Measurements from ENCODE around the gene SYPL1.
A peak's percentile ranks its signal among the peaks of the same experiment; 100 is the strongest.

The SYPL1 gene

DNA sequence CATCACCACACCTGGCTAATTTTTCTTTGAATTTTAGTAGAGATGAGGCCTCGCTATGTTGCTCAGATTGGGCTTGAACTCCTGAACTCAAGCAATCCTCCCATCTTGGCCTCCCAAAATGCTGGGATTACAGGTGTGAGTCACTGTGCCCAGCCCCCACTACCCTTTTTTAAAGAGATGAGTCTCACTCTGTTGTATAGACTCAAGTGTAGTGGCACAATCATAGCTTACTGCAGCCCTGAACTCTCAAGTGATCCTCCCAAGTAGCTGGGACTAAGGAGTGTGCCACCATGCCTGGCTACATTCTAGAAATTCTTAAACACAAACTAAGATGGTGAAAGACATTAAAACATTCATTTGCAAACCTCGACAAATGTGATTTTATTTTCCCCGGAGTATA lies 12.6 kb downstream of the SYPL1 start:
- Histone ChIP-seq H3K27ac (no peak overlapping the region), H3K9ac (no peak overlapping the region), H3K27me3 (no peaks in the 10 kb centered on the region), H3K4me1 (peaks cover 42% of the 10 kb centered on the region), H3K4me2 (no peak overlapping the region), H4K20me1 (peaks cover 58% of the 10 kb centered on the region), H3K36me3 (peaks cover 24% of the 10 kb centered on the region), H3K4me3 (no peak overlapping the region), H3K9me3 (no peaks in the 10 kb centered on the region)
- TF ChIP-seq Cebpa-rat (IDR thresholded peaks at IDR 0.05) = no peak

DNA sequence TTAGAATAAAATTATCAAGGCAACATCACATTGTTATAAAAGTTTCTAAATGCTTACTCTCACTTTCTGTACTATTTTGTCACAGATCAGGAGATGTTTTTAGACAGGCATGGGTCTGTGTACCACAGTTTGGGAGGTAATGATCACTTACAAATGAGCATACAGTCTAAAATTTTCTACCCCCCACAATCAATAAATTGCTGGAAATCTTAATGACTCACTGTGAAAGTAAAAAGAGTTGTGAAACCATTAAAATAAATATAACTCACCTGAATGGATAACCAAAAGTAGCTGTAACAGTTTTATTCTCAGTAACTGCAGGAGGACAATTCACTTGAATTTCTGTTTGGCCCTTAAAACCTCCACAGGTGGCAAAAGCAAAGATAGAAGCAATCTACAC lies 13.2 kb downstream of the SYPL1 start:
- Histone ChIP-seq H3K27ac (no peak overlapping the region), H3K27me3 (no peaks in the 10 kb centered on the region), H3K9me3 (no peaks in the 10 kb centered on the region), H4K20me1 (peaks cover 53% of the 10 kb centered on the region), H3K4me2 (no peak overlapping the region), H3K9ac (no peak overlapping the region), H3K36me3 (peaks cover 24% of the 10 kb centered on the region), H3K4me3 (no peak overlapping the region), H3K4me1 (peaks cover 37% of the 10 kb centered on the region)
- no peak for TF ChIP-seq Cebpa-rat (IDR thresholded peaks at IDR 0.05)

DNA sequence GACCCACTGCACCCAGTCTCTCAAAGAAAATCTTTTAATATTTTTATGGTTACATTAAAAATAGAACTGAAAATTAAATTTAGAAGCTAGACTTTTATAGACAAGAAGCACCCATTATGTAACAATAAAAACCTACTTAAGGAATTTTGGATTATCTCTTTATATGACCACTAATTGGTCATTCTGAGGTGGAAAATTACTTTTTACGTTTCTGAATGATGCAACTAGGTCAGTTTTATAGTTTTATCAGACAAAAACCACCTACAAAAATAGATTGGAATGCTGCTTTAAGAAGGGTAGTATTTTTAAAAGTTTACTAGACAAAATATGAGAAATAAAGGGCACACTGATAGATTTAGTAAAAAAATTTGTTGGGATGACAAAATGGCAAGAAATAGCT lies 16.5 kb downstream of the SYPL1 start:
- H3K27ac ChIP-seq = no peak overlapping the region
- H3K4me3 ChIP-seq = no peak overlapping the region
- H3K36me3 ChIP-seq = peaks cover 44% of the 10 kb centered on the region
- H3K4me2 ChIP-seq = no peak overlapping the region
- H3K27me3 ChIP-seq = no peaks in the 10 kb centered on the region
- no peaks in the 10 kb centered on the region for H3K9me3 ChIP-seq
- H4K20me1 ChIP-seq = peaks cover 21% of the 10 kb centered on the region
- peaks cover 9% of the 10 kb centered on the region for H3K4me1 ChIP-seq
- H3K9ac ChIP-seq = no peak overlapping the region
- no peak for TF ChIP-seq Cebpa-rat (IDR thresholded peaks at IDR 0.05)

DNA sequence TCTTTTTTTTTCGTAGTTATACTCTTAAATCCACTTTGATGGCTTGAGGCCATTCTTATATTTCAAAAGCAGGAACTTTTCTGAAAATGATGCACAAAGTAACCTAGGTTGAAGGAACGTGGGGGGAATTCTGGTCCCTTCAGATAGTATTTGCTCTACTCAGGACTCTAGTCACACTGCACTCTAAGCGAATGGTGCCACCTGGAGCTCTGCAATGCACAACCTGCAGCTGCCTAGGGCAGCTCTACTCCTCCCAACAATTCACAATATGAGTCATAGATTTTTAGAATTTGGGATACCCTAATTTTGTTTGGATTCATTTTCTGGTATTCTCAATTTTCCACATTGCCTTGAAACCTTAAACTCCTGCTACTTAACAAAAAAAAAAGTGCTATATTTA lies 17.3 kb downstream of the SYPL1 start:
- no peak overlapping the region for H3K4me2 ChIP-seq
- H3K9ac ChIP-seq = no peak overlapping the region
- H3K36me3 ChIP-seq = peaks cover 44% of the 10 kb centered on the region
- H3K9me3 ChIP-seq = no peaks in the 10 kb centered on the region
- no peak for TF ChIP-seq Cebpa-rat (IDR thresholded peaks at IDR 0.05)
- H3K4me3 ChIP-seq = no peak overlapping the region
- no peak overlapping the region for H3K27ac ChIP-seq
- no peaks in the 10 kb centered on the region for H3K27me3 ChIP-seq
- H3K4me1 ChIP-seq = peaks cover 12% of the 10 kb centered on the region
- H4K20me1 ChIP-seq = peaks cover 12% of the 10 kb centered on the region

DNA sequence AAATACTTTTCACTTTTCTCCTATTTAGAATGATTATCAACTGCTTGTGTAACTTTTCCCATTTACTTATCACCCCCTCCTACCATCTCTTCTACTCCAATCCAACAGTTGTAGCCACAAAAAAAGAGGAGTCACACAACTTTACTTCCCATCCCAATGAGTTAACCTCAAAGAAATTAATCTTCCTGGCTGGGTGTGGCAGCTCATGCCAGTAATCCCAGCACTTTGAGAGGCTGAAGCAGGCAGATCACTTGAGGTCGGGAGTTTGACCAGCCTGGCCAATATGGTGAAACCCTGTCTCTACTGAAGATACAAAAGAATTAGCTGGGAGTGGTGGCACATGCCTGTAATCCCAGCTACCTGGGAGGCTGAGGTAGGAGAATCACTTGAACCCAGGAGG lies 19.9 kb downstream of the SYPL1 start:
- H3K27me3 ChIP-seq = no peaks in the 10 kb centered on the region
- no peaks in the 10 kb centered on the region for H4K20me1 ChIP-seq
- H3K4me3 ChIP-seq = no peak overlapping the region
- TF ChIP-seq Cebpa-rat (IDR thresholded peaks at IDR 0.05) = no peak
- H3K36me3 ChIP-seq = peaks cover 50% of the 10 kb centered on the region
- no peak overlapping the region for H3K4me2 ChIP-seq
- H3K27ac ChIP-seq = no peak overlapping the region
- peaks cover 11% of the 10 kb centered on the region; the same call in 1 of the 2 replicates for H3K9me3 ChIP-seq
- peaks cover 22% of the 10 kb centered on the region for H3K4me1 ChIP-seq
- H3K9ac ChIP-seq = no peak overlapping the region

DNA sequence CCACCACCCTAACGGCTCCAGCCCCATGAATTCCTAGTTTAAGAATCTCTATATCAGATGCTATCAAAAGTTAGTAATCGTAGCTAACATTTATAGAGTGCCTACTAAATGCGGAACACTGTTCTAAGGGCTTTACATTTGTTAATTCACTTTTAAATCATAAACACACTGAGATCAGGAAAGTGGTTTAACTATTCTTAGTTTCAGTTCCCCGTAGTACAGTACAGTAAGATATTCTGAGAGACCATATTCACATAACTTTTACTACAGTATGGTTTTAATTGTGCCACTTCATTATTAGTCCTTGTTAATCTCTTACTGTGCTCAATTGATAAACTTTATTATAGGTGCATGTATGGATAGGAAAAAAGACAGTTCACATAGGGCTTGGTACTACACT lies 22.5 kb downstream of the SYPL1 start:
- H3K27ac ChIP-seq = peak overlapping the region; percentile 44
- H3K4me1 ChIP-seq = peaks cover 22% of the 10 kb centered on the region
- H3K27me3 ChIP-seq = no peaks in the 10 kb centered on the region
- H3K9me3 ChIP-seq = peaks cover 12% of the 10 kb centered on the region; the same call in 1 of the 2 replicates
- peak overlapping the region; percentile 42 for H3K4me2 ChIP-seq
- H3K4me3 ChIP-seq = no peak overlapping the region
- H4K20me1 ChIP-seq = no peaks in the 10 kb centered on the region
- no peak for TF ChIP-seq Cebpa-rat (IDR thresholded peaks at IDR 0.05)
- peaks cover 36% of the 10 kb centered on the region for H3K36me3 ChIP-seq
- no peak overlapping the region for H3K9ac ChIP-seq

DNA sequence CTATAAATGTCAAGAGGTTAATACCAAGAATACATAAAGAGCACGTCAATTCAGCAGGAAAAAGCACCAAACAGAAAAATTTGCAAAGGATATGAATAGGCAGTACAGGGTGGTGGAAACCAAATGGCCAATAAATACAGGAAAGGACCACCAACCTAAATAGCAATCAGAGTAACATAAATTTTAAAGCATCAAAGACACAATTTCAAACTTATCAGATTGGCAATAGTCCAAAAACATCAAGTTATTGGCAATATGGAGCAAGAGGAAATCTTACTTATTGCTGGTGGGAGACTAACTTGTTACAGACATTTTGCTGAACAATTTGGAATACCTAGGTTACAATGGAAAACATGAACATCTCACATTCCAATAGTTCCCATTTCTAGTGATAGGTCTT lies 24.1 kb downstream of the SYPL1 start:
- no peak overlapping the region for H3K9ac ChIP-seq
- H3K27ac ChIP-seq = no peak overlapping the region
- H3K36me3 ChIP-seq = peaks cover 31% of the 10 kb centered on the region
- no peaks in the 10 kb centered on the region for H3K27me3 ChIP-seq
- H4K20me1 ChIP-seq = no peaks in the 10 kb centered on the region
- H3K9me3 ChIP-seq = peaks cover 16% of the 10 kb centered on the region; the same call in 1 of the 2 replicates
- H3K4me1 ChIP-seq = peaks cover 29% of the 10 kb centered on the region
- no peak overlapping the region for H3K4me2 ChIP-seq
- no peak overlapping the region for H3K4me3 ChIP-seq
- no peak for TF ChIP-seq Cebpa-rat (IDR thresholded peaks at IDR 0.05)

DNA sequence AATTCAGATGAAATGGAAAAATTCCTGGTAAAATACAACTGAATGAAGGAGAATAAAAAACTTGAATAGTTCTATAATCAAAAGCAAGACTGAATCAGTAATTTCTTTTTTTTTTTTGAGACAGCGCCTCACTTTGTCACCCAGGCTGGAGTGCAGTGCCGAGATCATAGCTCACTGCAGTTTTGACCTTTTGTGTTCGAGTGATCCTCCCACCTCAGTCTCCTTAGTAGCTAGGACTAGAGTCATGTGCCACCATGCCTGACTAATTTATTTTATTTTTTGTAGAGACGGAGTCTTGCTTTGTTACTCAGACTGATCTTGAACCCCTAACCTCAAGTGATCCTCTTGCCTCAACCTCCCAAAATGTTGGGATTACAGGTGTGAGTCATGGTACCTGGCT lies 26.1 kb downstream of the SYPL1 start:
- Histone ChIP-seq H3K27me3 (no peaks in the 10 kb centered on the region), H4K20me1 (no peaks in the 10 kb centered on the region)

DNA sequence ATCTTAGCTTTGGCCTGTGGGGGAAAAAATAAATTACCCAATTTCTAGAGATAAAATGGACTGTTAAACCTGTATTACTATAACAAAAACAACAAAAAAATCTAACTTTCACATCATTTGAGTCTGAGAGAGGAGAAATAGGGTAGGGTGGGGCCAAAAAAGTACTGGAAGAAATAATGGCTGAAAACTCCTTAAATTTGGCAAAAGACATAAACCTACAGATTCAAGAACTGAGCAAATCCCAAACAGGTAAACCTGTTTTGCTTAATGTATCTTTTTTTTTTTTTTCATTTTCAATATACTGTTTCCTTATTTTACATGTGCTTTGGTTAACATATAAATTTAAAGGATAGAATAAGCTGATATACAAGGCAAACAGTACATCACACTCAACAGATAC lies 27.1 kb downstream of the SYPL1 start:
- TF ChIP-seq Cebpa-rat (IDR thresholded peaks at IDR 0.05) = no peak
- peaks cover 17% of the 10 kb centered on the region for H3K36me3 ChIP-seq
- H3K27ac ChIP-seq = no peak overlapping the region
- H3K4me3 ChIP-seq = no peak overlapping the region
- H3K9me3 ChIP-seq = peaks cover 17% of the 10 kb centered on the region; the same call in 1 of the 2 replicates
- no peaks in the 10 kb centered on the region for H4K20me1 ChIP-seq
- H3K4me2 ChIP-seq = no peak overlapping the region
- H3K4me1 ChIP-seq = peaks cover 24% of the 10 kb centered on the region
- no peak overlapping the region for H3K9ac ChIP-seq
- no peaks in the 10 kb centered on the region for H3K27me3 ChIP-seq

More for the DNA sequence above, 26.1 kb downstream of the SYPL1 start:
- Histone ChIP-seq H3K4me2 (no peak overlapping the region), H3K27ac (no peak overlapping the region), H3K9ac (no peak overlapping the region), H3K4me3 (no peak overlapping the region), H3K9me3 (peaks cover 16% of the 10 kb centered on the region; the same call in 1 of the 2 replicates), H3K36me3 (peaks cover 17% of the 10 kb centered on the region), H3K4me1 (peaks cover 34% of the 10 kb centered on the region)
- no peak for TF ChIP-seq Cebpa-rat (IDR thresholded peaks at IDR 0.05)

DNA sequence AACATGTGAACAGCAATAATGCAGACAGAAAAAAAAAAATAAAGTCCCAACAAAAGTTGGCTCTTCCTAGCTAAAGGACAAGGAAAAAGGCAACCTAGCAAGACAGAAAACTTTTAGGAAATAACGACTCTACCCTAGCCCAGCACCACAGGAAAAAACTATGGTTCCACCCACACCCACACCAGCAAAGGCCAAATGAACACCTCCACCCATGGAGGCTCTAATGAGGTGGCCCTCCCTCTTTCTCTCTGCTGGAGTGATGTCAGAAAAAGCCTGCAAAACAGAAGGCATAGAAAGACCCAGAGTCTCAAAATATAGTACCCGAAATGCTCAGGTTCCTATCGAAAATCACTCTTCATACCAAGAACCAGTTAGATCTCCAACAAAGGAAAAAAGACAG lies 28.4 kb downstream of the SYPL1 start:
- peaks cover 26% of the 10 kb centered on the region for H3K9me3 ChIP-seq
- no peak overlapping the region for H3K4me3 ChIP-seq
- H3K27me3 ChIP-seq = no peaks in the 10 kb centered on the region
- no peaks in the 10 kb centered on the region for H4K20me1 ChIP-seq
- H3K36me3 ChIP-seq = peaks cover 12% of the 10 kb centered on the region
- H3K27ac ChIP-seq = no peak overlapping the region
- H3K4me1 ChIP-seq = peaks cover 12% of the 10 kb centered on the region
- no peak overlapping the region for H3K9ac ChIP-seq
- TF ChIP-seq Cebpa-rat (IDR thresholded peaks at IDR 0.05) = no peak
- H3K4me2 ChIP-seq = 0 out of 2 replicates have a peak overlapping the region, but pooled peaks have one; percentile 20
